HG03521 (cell line): ENCODE data around the gene MTMR12.

Experiments used
- ATAC-seq: cut with Tn5 transposase; IDR thresholded peaks from one replicate; pipeline ENCODE4 v1.9.1; 2021; ENCODE audit warnings: mild to moderate bottlenecking, moderate library complexity; ENCODE audit not compliant: unreplicated experiment

The MTMR12 gene

DNA sequence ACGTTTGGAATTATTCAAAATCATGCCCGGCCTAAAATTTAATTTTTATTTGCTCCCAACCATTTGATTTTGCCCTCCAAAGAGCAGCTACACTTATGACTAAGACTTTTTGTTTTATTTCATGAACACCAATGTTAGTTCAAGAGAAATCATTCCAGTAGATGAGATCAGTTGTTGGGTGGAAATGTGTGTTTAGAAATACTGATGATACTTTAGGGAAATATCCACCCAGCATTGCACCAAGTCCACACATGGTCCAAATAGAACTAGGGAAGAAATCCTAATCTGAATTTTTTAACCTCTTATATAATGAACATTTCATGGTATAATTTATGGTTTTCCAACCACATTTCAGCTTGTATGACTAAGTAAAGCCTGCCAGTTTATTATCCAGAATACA, 110.3 kb downstream of the MTMR12 start:
- no peak for ATAC-seq

DNA sequence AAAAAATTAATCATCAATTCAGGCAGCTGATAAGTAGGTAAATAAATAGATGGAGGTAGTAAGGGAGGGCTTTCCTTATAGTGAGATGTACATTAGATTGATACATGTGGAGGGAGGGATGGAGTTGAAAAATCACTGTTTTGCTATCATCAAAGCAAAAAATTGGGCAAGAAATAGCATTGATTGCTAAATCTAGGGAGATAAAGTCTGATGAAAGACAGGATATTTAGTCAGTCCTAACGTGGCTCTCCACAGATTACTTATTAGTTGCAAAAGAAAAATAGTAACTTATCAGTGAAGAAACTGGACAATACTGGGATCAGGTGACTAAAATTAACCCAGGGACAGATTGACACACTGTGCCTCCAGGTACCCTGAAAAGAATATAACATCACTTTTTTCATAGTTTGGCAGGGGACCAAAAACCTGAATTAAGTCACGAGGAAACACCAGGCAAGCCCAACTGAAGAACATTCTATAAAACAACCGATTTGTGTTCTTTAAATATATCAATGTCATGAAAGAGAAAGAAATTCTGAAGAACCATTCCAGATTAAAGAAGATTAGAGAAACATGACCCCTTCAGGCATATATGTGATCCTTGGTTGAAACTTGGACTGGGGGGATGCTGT, 111.5 kb downstream of the MTMR12 start:
- no peak for ATAC-seq

DNA sequence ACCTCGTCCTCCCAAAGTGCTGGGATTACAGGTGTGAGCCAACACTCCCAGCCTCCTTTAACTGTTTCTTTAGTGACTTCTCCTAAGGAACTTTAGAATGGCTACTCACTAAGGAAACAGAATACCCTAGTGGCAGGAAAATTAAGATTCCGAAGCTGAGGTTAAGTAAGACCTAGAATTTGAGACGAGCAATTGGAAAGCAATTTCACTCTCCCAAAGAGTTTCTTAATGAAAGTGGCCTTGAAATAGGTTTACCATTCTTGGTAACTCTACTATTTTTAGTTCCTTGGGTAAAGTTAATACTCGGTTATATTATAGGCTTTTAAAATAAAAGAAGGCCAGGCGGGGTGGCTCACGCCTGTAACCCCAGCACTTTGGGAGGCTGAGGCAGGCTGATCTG, 115.7 kb downstream of the MTMR12 start:
- no peak for ATAC-seq

DNA sequence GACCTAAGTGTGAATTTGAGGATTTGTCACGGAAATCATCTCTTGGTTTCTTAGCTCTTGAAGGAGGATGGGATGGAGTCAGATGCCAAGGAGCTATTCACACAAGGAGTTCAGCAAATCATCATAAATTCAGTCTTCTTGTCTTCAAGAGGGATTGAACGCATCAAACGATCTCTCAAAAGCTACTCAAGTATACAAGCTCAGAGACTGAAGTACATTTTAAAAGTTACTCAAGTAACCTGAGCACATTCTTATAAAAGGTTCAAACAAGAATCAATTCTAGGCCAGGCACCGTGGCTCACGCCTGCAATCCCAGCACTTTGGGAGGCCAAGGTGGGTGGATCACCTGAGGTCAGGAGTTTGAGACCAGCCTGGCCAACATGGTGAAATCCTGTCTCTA, 117.5 kb downstream of the MTMR12 start:
- no peak for ATAC-seq

DNA sequence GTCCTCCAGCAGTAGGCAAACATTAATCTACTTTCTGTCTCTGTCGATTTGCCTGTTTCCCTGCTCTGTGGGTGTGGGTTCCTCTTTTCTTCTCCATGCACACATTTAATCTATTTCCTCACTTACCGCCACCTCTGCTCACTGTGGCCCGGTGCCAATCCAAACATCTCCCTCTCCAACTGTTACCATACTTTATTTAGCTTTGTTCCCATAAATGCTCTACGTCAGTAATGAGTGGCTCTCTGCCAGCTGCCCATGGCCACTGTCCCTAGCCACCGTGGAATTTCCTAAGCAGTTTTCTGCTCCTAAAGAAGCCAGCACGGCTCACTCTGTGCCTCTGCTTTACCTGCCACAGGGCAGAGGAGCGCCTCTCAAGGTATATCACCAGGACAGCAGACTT, 119.1 kb downstream of the MTMR12 start:
- no peak for ATAC-seq

DNA sequence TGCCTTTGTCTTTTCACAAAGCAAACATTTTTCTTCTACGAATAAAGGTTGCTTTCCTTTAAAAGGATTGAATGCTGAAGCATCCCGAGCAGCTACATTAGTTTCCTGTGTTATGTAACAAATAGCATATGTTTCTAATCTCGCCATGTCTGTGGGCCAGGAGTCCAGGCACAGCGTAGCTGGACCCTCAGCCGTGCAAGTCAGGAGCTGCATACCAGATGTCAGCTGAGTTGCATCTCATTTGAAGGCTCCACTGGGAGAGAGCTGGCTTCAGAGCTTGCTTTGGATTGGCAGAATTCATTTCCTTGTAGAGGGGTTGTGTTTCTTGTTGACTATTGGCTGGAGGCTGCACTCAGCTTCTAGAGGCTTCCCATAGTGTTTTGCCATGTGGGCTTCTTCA, 122.6 kb downstream of the MTMR12 start:
- no peak for ATAC-seq

DNA sequence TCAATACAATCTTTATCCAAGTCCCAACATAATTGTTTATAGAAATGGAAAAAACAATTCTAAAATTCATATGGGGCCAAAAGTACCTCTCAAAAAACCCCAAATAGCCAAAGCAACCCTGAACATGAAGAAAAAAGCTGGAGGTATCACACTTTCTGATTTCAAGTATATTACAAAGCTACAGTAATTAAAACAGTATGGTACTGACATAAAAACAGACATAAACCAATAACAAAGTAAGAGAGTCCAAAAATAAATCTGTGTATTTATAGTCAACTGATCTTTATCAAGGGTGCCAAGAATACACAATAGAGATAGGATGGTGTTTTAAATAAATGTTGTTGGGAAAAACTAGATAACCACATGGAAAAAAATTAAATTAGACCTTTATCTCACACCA, 125.1 kb downstream of the MTMR12 start:
- no peak for ATAC-seq

DNA sequence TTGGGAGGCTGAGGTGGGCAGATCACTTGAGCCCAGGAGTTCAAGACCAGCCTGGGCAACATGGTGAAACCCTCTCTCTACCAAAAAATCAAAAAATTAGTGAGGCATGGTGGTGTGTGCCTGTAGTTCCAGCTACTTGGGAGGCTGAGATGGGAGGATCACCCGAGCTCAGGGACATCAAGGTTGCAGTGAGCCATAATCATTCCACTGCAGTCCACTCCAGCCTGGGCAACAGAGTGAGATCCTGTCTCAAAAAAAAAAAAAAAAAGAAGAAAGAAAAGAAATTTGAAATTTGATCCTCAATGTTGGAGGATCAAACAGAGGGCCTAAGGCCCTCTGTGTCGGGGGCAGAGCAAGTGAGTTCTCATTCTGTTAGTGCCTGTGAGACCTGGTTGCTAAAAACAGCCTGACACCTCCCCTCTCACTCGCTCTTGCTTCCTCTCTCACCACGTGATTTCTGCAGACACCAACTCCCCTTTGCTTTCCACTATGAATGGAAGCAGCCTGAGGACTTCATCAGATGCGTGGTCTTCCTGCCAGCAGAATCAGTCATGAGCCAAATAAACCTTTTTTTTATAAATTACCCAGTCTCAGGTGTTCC, 130.2 kb downstream of the MTMR12 start:
- ATAC-seq, result no peak
